K562 (cell line): ENCODE data around the gene SH2B2. TPM values are rescaled to one million over a fixed set of nuclear protein-coding genes. Genes with fewer than 3 reads are reported as not detected.

Source experiments
- BRF1 ChIP-seq: IDR thresholded peaks from 3 replicates; pipeline ENCODE4 v1.6.1; 2011; ENCODE audit warnings: borderline replicate concordance, mild to moderate bottlenecking; ENCODE audit not compliant: insufficient read length; ENCODE audit errors: extremely low read depth
- CTCF ChIP-seq, 3 experiments: IDR thresholded peaks in 2 of 3; conservative IDR thresholded peaks in 1 of 3; 2 replicates each; pipeline ENCODE4 v1.5.1; 2011 to 2012; ENCODE audit warnings: low read length in 3 of 3, mild to moderate bottlenecking in 3 of 3, control low read depth in 2 of 3, improper control_type of control experiment in 1 of 3, inconsistent platforms in 1 of 3, low read depth in 1 of 3, mixed read lengths in 1 of 3, moderate library complexity in 1 of 3; ENCODE audit not compliant: insufficient read depth in 2 of 3
- FOXA3 ChIP-seq, 2 experiments: fragments of 450-650 bp in 1 of 2; sonication (generic) in 1 of 2; formaldehyde crosslinking; IDR thresholded peaks in 1 of 2; conservative IDR thresholded peaks in 1 of 2; 2 replicates each; pipeline versions ENCODE4 v1.4.0 to v1.8.0; 2020 to 2022; ENCODE audit warnings: mild to moderate bottlenecking in 2 of 2, missing genetic modification reagents in 1 of 2
- GTF2A2 ChIP-seq: IDR thresholded peaks from 2 replicates; pipeline ENCODE4 v1.6.1; 2016; ENCODE audit warnings: mild to moderate bottlenecking, missing genetic modification characterization, missing compliant biosample characterization
- HSF4 ChIP-seq: fragments of 250-450 bp; sonication (Bioruptor Pico); IDR thresholded peaks from 2 replicates; pipeline ENCODE4 v2.1.2; 2022; ENCODE audit warnings: mild to moderate bottlenecking, moderate library complexity, borderline replicate concordance
- MAX ChIP-seq: sonication (generic); formaldehyde crosslinking; IDR thresholded peaks from 2 replicates; pipeline ENCODE4 v1.9.0; 2022; ENCODE audit warnings: mild to moderate bottlenecking, missing genetic modification reagents
- MTF1 ChIP-seq: fragments of 250-450 bp; sonication (Bioruptor Pico); IDR thresholded peaks from 2 replicates; pipeline ENCODE4 v1.9.0; 2021; ENCODE audit warnings: moderate library complexity, mild to moderate bottlenecking, inconsistent platforms, borderline replicate concordance
- NR2F6 ChIP-seq: fragments of 450-650 bp; formaldehyde crosslinking; IDR thresholded peaks from 2 replicates; pipeline ENCODE4 v1.4.0; 2020; ENCODE audit warnings: mild to moderate bottlenecking
- PPARD ChIP-seq: fragments of 250-450 bp; sonication (Bioruptor Pico); IDR thresholded peaks from 2 replicates; pipeline ENCODE4 v1.8.0; 2022; ENCODE audit warnings: inconsistent platforms, mild to moderate bottlenecking, moderate library complexity
- RUNX1 ChIP-seq: sonication (generic); IDR thresholded peaks from 2 replicates; pipeline ENCODE4 v1.6.1; 2016; ENCODE audit warnings: antibody characterized with exemption, low read depth
- SMAD3 ChIP-seq: fragments of 450-650 bp; formaldehyde crosslinking; conservative IDR thresholded peaks from 2 replicates; pipeline ENCODE4 v1.4.0; 2020; ENCODE audit warnings: mild to moderate bottlenecking
- SNIP1 ChIP-seq: fragments of 450-650 bp; IDR thresholded peaks from 2 replicates; pipeline ENCODE4 v1.7.1; 2017; ENCODE audit warnings: low read depth, mild to moderate bottlenecking
- SRF ChIP-seq, 2 experiments: fragments of 250-450, 450-650 bp in 1 of 2; sonication (Bioruptor Pico) in 1 of 2; sonication (generic) in 1 of 2; formaldehyde crosslinking; IDR thresholded peaks; 2 replicates each; pipeline versions ENCODE4 v1.5.0 to v1.5.1; 2020 to 2022; ENCODE audit warnings: mild to moderate bottlenecking in 1 of 2, missing genetic modification reagents in 1 of 2
- TAF9B ChIP-seq: fragments of 450-650 bp; IDR thresholded peaks from 2 replicates; pipeline ENCODE4 v1.6.1; 2018; ENCODE audit warnings: mild to moderate bottlenecking; ENCODE audit not compliant: partially characterized antibody
- TFE3 ChIP-seq: fragments of 450-650 bp; formaldehyde crosslinking; IDR thresholded peaks from 2 replicates; pipeline ENCODE4 v1.4.0; 2020; ENCODE audit warnings: mild to moderate bottlenecking, mixed read lengths
- XRCC5 ChIP-seq: fragments of 200-400 bp; formaldehyde crosslinking; IDR thresholded peaks from 2 replicates; pipeline ENCODE4 v1.6.1; 2017; ENCODE audit warnings: low read depth, mild to moderate bottlenecking, low read length
- ZKSCAN1 ChIP-seq: fragments of 150-350 bp; IDR thresholded peaks from 2 replicates; pipeline ENCODE4 v1.6.1; 2016; ENCODE audit warnings: low read depth, low read length
- ZNF175 ChIP-seq: fragments of 200-800 bp; sonication (Bioruptor generic); IDR thresholded peaks from 2 replicates; pipeline ENCODE4 v1.6.1; 2016; ENCODE audit warnings: low read depth, mild to moderate bottlenecking, missing genetic modification characterization, missing compliant biosample characterization
- ZNF239 ChIP-seq: fragments of 250-450 bp; sonication (Bioruptor Pico); IDR thresholded peaks from 2 replicates; pipeline ENCODE4 v1.4.0; 2020; ENCODE audit warnings: mild to moderate bottlenecking
- ZNF785 ChIP-seq: fragments of 250-450 bp; sonication (Bioruptor Pico); IDR thresholded peaks from 2 replicates; pipeline ENCODE4 v1.4.0; 2020; ENCODE audit warnings: mild to moderate bottlenecking
- polyA plus RNA-seq, 8 experiments: library from polyadenylated mRNA; depleted of rRNA in 4 of 8; stranded (reverse) in 5 of 8; unstranded in 3 of 8; fragments of >200 nt; fragmentation: Nextera tagmentation in 2 of 8; fragmentation: Illumina TruSeq in 1 of 8; extraction: Ambion mirVana in 2 of 8; extraction: Trizol in 1 of 8; gene quantifications; 2 replicates each; pipeline versions ENCODE4 v1.2.1 to v1.2.3, GENCODE V29; 2011 to 2014; ENCODE audit warnings: inconsistent platforms in 1 of 8, missing spikeins in 1 of 8
- total RNA-seq, 7 experiments: library from RNA; depleted of rRNA in 6 of 7; stranded (reverse); fragments of >200 nt in 6 of 7; fragmentation: Illumina TruSeq in 2 of 7; extraction: Trizol in 2 of 7; gene quantifications; 2 replicates each; pipeline versions ENCODE4 v1.2.1 to v1.2.3, GENCODE V29; 2011 to 2021; ENCODE audit warnings: low replicate concordance in 1 of 7
- TF ChIP-seq, protein P1 (sequence below), 2 experiments: fragments of 450-650 bp; IDR thresholded peaks; 2 replicates each; pipeline ENCODE4 v1.6.1; 2016

SH2B2 gene
- total and polyA plus RNA-seq, 9 of the 15 experiments (the other 6 are each of a cell fraction or from before 2014, with no cell fraction given), result 0.03 to 0.89 (median 0.07) TPM; not detected in 4

DNA sequence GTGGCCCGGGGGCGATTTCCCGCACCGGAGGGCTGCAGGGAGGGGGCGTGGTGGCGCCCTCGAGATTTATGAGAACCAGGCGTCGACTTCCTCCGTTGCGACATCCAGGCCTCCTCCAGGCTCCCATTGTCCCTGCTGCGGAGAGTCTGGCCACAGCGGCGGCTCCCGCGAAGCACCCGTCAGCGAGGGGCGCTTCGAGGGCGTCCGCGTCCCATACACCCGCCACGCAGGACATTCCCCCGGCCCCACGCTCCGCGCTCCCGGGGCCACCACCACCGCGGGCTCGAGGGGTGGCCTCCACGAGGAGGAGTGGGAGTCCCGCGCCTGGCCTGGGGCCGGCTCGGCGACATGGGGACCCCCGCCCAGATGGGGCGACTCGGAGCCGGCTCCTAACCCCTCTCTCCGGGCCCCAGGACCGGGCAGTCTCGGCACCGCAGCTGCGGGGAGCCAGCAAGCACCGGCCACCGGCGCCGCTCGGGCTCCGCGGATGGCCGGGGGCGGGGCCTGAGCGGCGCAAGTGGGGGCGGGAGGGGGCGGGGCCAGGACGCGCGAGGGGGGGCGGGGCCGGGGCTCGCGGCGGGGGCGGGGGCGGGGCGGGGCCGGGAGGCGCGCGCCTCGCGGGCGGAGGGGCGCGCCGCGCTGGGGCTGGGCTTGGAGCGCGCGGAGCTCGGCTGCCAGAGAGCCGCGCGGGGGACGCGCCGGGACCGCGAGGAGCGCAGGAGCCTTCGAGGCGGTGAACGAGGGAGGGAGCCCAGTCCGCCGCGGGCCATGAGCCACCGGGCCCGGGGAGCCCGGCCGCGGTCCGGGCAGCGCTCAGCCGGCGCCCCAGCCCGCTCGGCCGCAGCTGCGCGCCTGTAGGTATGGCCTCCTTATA is at the start of gene SH2B2 (continued):
- TF ChIP-seq SMAD3 (CRISPR knock-in tag), result no peak
- no peak for TF ChIP-seq TAF9B
- no peak for TF ChIP-seq RUNX1
- no peak for TF ChIP-seq CTCF (IDR thresholded peaks at IDR 0.05 in 2 of 3, conservative IDR thresholded peaks at IDR 0.05 in 1 of 3; ENCODE audit: insufficient read depth in 2 of 3, low read depth in 1 of 3, low read length in 3 of 3)
- TF ChIP-seq XRCC5, result no peak
- TF ChIP-seq BRF1, result no peak
- no peak for TF ChIP-seq GTF2A2 (tag)
- TF ChIP-seq ZKSCAN1, result no peak
- TF ChIP-seq NR2F6 (CRISPR knock-in tag), result no peak
- no peak for TF ChIP-seq HSF4
- no peak for TF ChIP-seq SNIP1
- no peak for TF ChIP-seq MAX
- no peak for TF ChIP-seq ZNF239 (CRISPR knock-in tag)
- no peak for TF ChIP-seq ZNF785 (CRISPR knock-in tag)
- no peak for TF ChIP-seq MTF1
- no peak for TF ChIP-seq SRF (CRISPR knock-in tag; IDR thresholded peaks at IDR 0.05)
- no peak for TF ChIP-seq ZNF175 (CRISPR knock-in tag)
- TF ChIP-seq TFE3 (CRISPR knock-in tag), result no peak
- no peak for TF ChIP-seq PPARD
- TF ChIP-seq, protein P1, sequence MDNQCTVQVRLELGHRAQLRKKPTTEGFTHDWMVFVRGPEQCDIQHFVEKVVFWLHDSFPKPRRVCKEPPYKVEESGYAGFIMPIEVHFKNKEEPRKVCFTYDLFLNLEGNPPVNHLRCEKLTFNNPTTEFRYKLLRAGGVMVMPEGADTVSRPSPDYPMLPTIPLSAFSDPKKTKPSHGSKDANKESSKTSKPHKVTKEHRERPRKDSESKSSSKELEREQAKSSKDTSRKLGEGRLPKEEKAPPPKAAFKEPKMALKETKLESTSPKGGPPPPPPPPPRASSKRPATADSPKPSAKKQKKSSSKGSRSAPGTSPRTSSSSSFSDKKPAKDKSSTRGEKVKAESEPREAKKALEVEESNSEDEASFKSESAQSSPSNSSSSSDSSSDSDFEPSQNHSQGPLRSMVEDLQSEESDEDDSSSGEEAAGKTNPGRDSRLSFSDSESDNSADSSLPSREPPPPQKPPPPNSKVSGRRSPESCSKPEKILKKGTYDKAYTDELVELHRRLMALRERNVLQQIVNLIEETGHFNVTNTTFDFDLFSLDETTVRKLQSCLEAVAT (IDR thresholded peaks at IDR 0.05), result no peak
- no peak for TF ChIP-seq FOXA3 (CRISPR knock-in tag; conservative IDR thresholded peaks at IDR 0.05 in 1 of 2, IDR thresholded peaks at IDR 0.05 in 1 of 2)
